ENCODE data around the gene ANKRD53.
A peak's percentile ranks its signal among the peaks of the same experiment; 100 is the strongest.

Gene ANKRD53

GRCh38 chr2:70967189-70967588 is 11.2 kb upstream of the ANKRD53 start:
- no peaks in the 10 kb centered on the region for H3K36me3 ChIP-seq
- no peak for TF ChIP-seq CTCF (IDR thresholded peaks at IDR 0.05; ENCODE audit: low read depth, low read length)
- H3K27me3 ChIP-seq (ENCODE audit: insufficient read depth, low read depth, severe bottlenecking): peaks cover 12% of the 10 kb centered on the region
- no peak for DNase-seq
- H3K27ac ChIP-seq: no peak overlapping the region
- no peaks in the 10 kb centered on the region for H3K9me3 ChIP-seq (ENCODE audit: severe bottlenecking)
- no peak overlapping the region for H3K4me3 ChIP-seq (ENCODE audit: low read depth, low read length)

GRCh38 chr2:70974592-70974991 is 3.8 kb upstream of the ANKRD53 start:
- Histone ChIP-seq H3K27ac (no peak overlapping the region), H3K27me3 (ENCODE audit: insufficient read depth, low read depth, severe bottlenecking) (no peaks in the 10 kb centered on the region), H3K4me3 (ENCODE audit: low read depth, low read length) (no peak overlapping the region), H3K36me3 (no peaks in the 10 kb centered on the region), H3K9me3 (ENCODE audit: severe bottlenecking) (no peaks in the 10 kb centered on the region)
- DNase-seq: no peak
- TF ChIP-seq CTCF (IDR thresholded peaks at IDR 0.05; ENCODE audit: low read depth, low read length): no peak

GRCh38 chr2:70975237-70975636 is 3.2 kb upstream of the ANKRD53 start:
- Histone ChIP-seq H3K27me3 (ENCODE audit: insufficient read depth, low read depth, severe bottlenecking) (no peaks in the 10 kb centered on the region), H3K9me3 (ENCODE audit: severe bottlenecking) (no peaks in the 10 kb centered on the region), H3K4me3 (ENCODE audit: low read depth, low read length) (no peak overlapping the region), H3K27ac (no peak overlapping the region), H3K36me3 (no peaks in the 10 kb centered on the region)
- no peak for TF ChIP-seq CTCF (IDR thresholded peaks at IDR 0.05; ENCODE audit: low read depth, low read length)
- no peak for DNase-seq

GRCh38 chr2:70977605-70978205 is 725 bp upstream of the ANKRD53 start:
- Histone ChIP-seq H3K4me3 (ENCODE audit: low read depth, low read length) (peak overlapping the region; percentile 61), H3K9me3 (ENCODE audit: severe bottlenecking) (no peaks in the 10 kb centered on the region), H3K27me3 (ENCODE audit: insufficient read depth, low read depth, severe bottlenecking) (no peaks in the 10 kb centered on the region), H3K27ac (peak overlapping the region; percentile 15), H3K36me3 (no peaks in the 10 kb centered on the region)
- DNase-seq: no peak
- no peak for TF ChIP-seq CTCF (IDR thresholded peaks at IDR 0.05; ENCODE audit: low read depth, low read length)

- H3K9me3 ChIP-seq (ENCODE audit: severe bottlenecking): no peaks in the 10 kb centered on the region
- no peaks in the 10 kb centered on the region for H3K27me3 ChIP-seq (ENCODE audit: insufficient read depth, low read depth, severe bottlenecking)
- H3K27ac ChIP-seq: no peak overlapping the region
- no peak for TF ChIP-seq CTCF (IDR thresholded peaks at IDR 0.05; ENCODE audit: low read depth, low read length)
- no peaks in the 10 kb centered on the region for H3K36me3 ChIP-seq
- H3K4me3 ChIP-seq (ENCODE audit: low read depth, low read length): no peak overlapping the region
- no peak for DNase-seq
Observed at GRCh38 chr2:70979180-70979488, 704 bp downstream of the ANKRD53 start.

- Histone ChIP-seq H3K4me3 (ENCODE audit: low read depth, low read length) (no peak overlapping the region), H3K9me3 (ENCODE audit: severe bottlenecking) (no peaks in the 10 kb centered on the region), H3K27ac (no peak overlapping the region), H3K27me3 (ENCODE audit: insufficient read depth, low read depth, severe bottlenecking) (no peaks in the 10 kb centered on the region), H3K36me3 (no peaks in the 10 kb centered on the region)
- no peak for DNase-seq
- TF ChIP-seq CTCF (IDR thresholded peaks at IDR 0.05; ENCODE audit: low read depth, low read length): no peak
Observed at GRCh38 chr2:70979626-70980025, 1.2 kb downstream of the ANKRD53 start.
